CD4-positive, CD25-positive, alpha-beta regulatory T cell (primary cell): ENCODE results near the gene MED12. TPM values are rescaled to one million over a fixed set of nuclear protein-coding genes. Genes with fewer than 3 reads are reported as not detected.

ENCODE experiments used
- ATAC-seq, 2 donors: fragments of 150-1000 bp; cut with Tn5 transposase; one replicate each; pipeline ENCODE4 v1.10.0; 2021; ENCODE audit warnings: low read depth in 2 of 2, moderate number of reproducible peaks in 2 of 2, moderate library complexity in 1 of 2
- DNase-seq, 3 donors: peaks; one replicate each; pipeline versions ENCODE4 v3.0.0 to v3.0.0-alpha.2; 2012 to 2022; ENCODE audit warnings: mixed read lengths in 1 of 3
- H3K27ac ChIP-seq: one replicate; pipeline ENCODE4 v1.7.0; 2013; ENCODE audit warnings: mild to moderate bottlenecking, low read length; ENCODE audit not compliant: insufficient read depth, poor library complexity, severe bottlenecking
- H3K27me3 ChIP-seq: one replicate; pipeline ENCODE4 v1.7.0; 2013; ENCODE audit warnings: low read length; ENCODE audit not compliant: control insufficient read depth, insufficient read depth
- H3K36me3 ChIP-seq: one replicate; pipeline ENCODE4 v1.7.0; 2013; ENCODE audit warnings: mild to moderate bottlenecking, low read length, moderate library complexity; ENCODE audit not compliant: control insufficient read depth, insufficient read depth
- H3K4me1 ChIP-seq: 2 replicates; pipeline ENCODE4 v1.7.0; 2013; ENCODE audit warnings: mild to moderate bottlenecking, low read length; ENCODE audit not compliant: insufficient read depth, control insufficient read depth, poor library complexity, severe bottlenecking
- H3K4me3 ChIP-seq: one replicate; pipeline ENCODE4 v1.7.0; 2013; ENCODE audit warnings: low read depth, mild to moderate bottlenecking, low read length, moderate library complexity
- H3K9me3 ChIP-seq, 2 experiments: 1 replicate in 1 of 2; 2 replicates in 1 of 2; pipeline ENCODE4 v1.7.0; 2013; ENCODE audit warnings: low read length in 2 of 2, mild to moderate bottlenecking in 1 of 2, moderate library complexity in 1 of 2; ENCODE audit not compliant: control insufficient read depth in 2 of 2
- H3K27ac Mint-ChIP-seq, 3 donors: one replicate each; pipeline ENCODE4 v1.8.0; 2020 to 2022; ENCODE audit warnings: mild to moderate bottlenecking in 3 of 3, mixed read lengths in 3 of 3, moderate library complexity in 2 of 3
- H3K27me3 Mint-ChIP-seq: one replicate; pipeline ENCODE4 v1.8.0; 2022; ENCODE audit warnings: mild to moderate bottlenecking, mixed read lengths
- H3K36me3 Mint-ChIP-seq: one replicate; pipeline ENCODE4 v1.8.0; 2020; ENCODE audit warnings: mixed read lengths
- H3K4me1 Mint-ChIP-seq, 4 donors: one replicate each; pipeline ENCODE4 v1.8.0; 2020 to 2022; ENCODE audit warnings: mixed read lengths in 4 of 4, mild to moderate bottlenecking in 1 of 4
- H3K4me3 Mint-ChIP-seq, 4 donors: one replicate each; pipeline ENCODE4 v1.8.0; 2020 to 2022; ENCODE audit warnings: mild to moderate bottlenecking in 4 of 4, mixed read lengths in 4 of 4, moderate library complexity in 3 of 4
- H3K9me3 Mint-ChIP-seq, 7 donors: one replicate each; pipeline ENCODE4 v1.8.0; 2020 to 2022; ENCODE audit warnings: mixed read lengths in 7 of 7, mild to moderate bottlenecking in 3 of 7, moderate library complexity in 2 of 7
- polyA plus RNA-seq, 4 donors: library from polyadenylated mRNA; unstranded; fragments of 300-500 nt; fragmentation: Illumina TruSeq; gene quantifications; one replicate each; pipeline ENCODE4 v1.2.3, GENCODE V29; 2021
- total RNA-seq: library from RNA; stranded (reverse); gene quantifications from one replicate; pipeline ENCODE4 v1.2.3, GENCODE V29; 2022

The MED12 gene
- total and polyA plus RNA-seq, 5 donors from 2014 or later: 6.3 to 83.8 (median 9.1) TPM

- H3K4me1 ChIP-seq: peaks cover 87% of the 10 kb centered on the region
- Mint-ChIP-seq H3K4me3 (peak overlapping the region; percentile 89 to 98 (median 93)), H3K27me3 (no peaks in the 10 kb centered on the region), H3K36me3 (peaks cover 47% of the 10 kb centered on the region), H3K27ac (peak overlapping the region; percentile 91 to 100 (median 99)), H3K4me1 (peaks cover 0 to 89% (median 28%) of the 10 kb centered on the region in 4 donors), H3K9me3 (no peaks in the 10 kb centered on the region)
- peak overlapping the region; percentile 99 for H3K27ac ChIP-seq
- ATAC-seq (no peak), DNase-seq (peak in 2 of 3 donors; percentile 39 to 44)
- H3K9me3 ChIP-seq: no peaks in the 10 kb centered on the region
- H3K27me3 ChIP-seq: no peaks in the 10 kb centered on the region
- H3K4me3 ChIP-seq: peak overlapping the region; percentile 96
- peaks cover 15% of the 10 kb centered on the region for H3K36me3 ChIP-seq
These were observed 9.3 kb upstream of the MED12 start for GRCh38 chrX:71109051-71109450.

GRCh38 chrX:71111141-71111843 is 7.1 kb upstream of the MED12 start, which contains the start of gene IL2RG:
IL2RG (minus strand) TSS chrX:71111577; CDS start chrX:71111539, 38 bp downstream.
- Histone ChIP-seq H3K4me1 (peaks cover 64% of the 10 kb centered on the region), H3K4me3 (peak within 1 kb of the TSS; percentile 96), H3K36me3 (peaks cover 15% of the 10 kb centered on the region), H3K27me3 (no peaks in the 10 kb centered on the region), H3K9me3 (no peaks in the 10 kb centered on the region), H3K27ac (peak within 1 kb of the TSS; percentile 99)
- Mint-ChIP-seq H3K27ac (peak within 1 kb of the TSS; percentile 98 to 100 (median 99)), H3K4me3 (peak within 1 kb of the TSS; percentile 89 to 98 (median 93)), H3K9me3 (no peaks in the 10 kb centered on the region), H3K4me1 (peaks cover 0 to 72% (median 14%) of the 10 kb centered on the region in 4 donors), H3K27me3 (no peaks in the 10 kb centered on the region), H3K36me3 (peaks cover 40% of the 10 kb centered on the region)
- DNase-seq (peak; percentile 77 to 95 (median 90)), ATAC-seq (peak; percentile 93 to 96)

- H3K4me1 Mint-ChIP-seq: peaks cover 0 to 67% (median 12%) of the 10 kb centered on the region in 4 donors
- H3K9me3 ChIP-seq: no peaks in the 10 kb centered on the region
These were observed 6.4 kb upstream of the MED12 start for GRCh38 chrX:71111921-71112431.

GRCh38 chrX:71117358-71117757 is 1.0 kb upstream of the MED12 start:
- H3K9me3 ChIP-seq: no peaks in the 10 kb centered on the region
- ATAC-seq (no peak), DNase-seq (no peak)
- Mint-ChIP-seq H3K4me1 (peaks cover 0 to 48% (median 8%) of the 10 kb centered on the region in 4 donors), H3K4me3 (peak overlapping the region in 1 of 4 donors; percentile 94), H3K36me3 (peaks cover 7% of the 10 kb centered on the region), H3K9me3 (no peaks in the 10 kb centered on the region), H3K27me3 (no peaks in the 10 kb centered on the region), H3K27ac (peak overlapping the region in 2 of 3 donors; percentile 40 to 95)
- no peaks in the 10 kb centered on the region for H3K27me3 ChIP-seq
- H3K27ac ChIP-seq: peak overlapping the region; percentile 84
- H3K4me3 ChIP-seq: peak overlapping the region; percentile 75
- peaks cover 35% of the 10 kb centered on the region for H3K4me1 ChIP-seq
- peaks cover 14% of the 10 kb centered on the region for H3K36me3 ChIP-seq

More at GRCh38 chrX:71111921-71112431, 6.4 kb upstream of the MED12 start:
- ATAC-seq (peak; percentile 1 to 12), DNase-seq (peak in 1 of 3 donors; percentile 47)
- H3K9me3 Mint-ChIP-seq: no peaks in the 10 kb centered on the region
- peaks cover 57% of the 10 kb centered on the region for H3K4me1 ChIP-seq
- H3K27ac ChIP-seq: peak overlapping the region; percentile 99
- H3K36me3 Mint-ChIP-seq: peaks cover 36% of the 10 kb centered on the region
- no peaks in the 10 kb centered on the region for H3K27me3 Mint-ChIP-seq
- H3K27me3 ChIP-seq: no peaks in the 10 kb centered on the region
- peaks cover 15% of the 10 kb centered on the region for H3K36me3 ChIP-seq
- H3K4me3 ChIP-seq: peak overlapping the region; percentile 96
- H3K27ac Mint-ChIP-seq: peak overlapping the region; percentile 98 to 100 (median 99)
- peak overlapping the region; percentile 89 to 98 (median 93) for H3K4me3 Mint-ChIP-seq

- H3K9me3 ChIP-seq: no peaks in the 10 kb centered on the region
- Mint-ChIP-seq H3K4me3 (peak overlapping the region; percentile 91 to 95 (median 92)), H3K27ac (peak overlapping the region in 2 of 3 donors; percentile 71 to 93), H3K27me3 (no peaks in the 10 kb centered on the region), H3K4me1 (peaks cover 0 to 42% (median 3%) of the 10 kb centered on the region in 4 donors), H3K36me3 (peaks cover 16% of the 10 kb centered on the region), H3K9me3 (no peaks in the 10 kb centered on the region)
- H3K4me3 ChIP-seq: peak overlapping the region; percentile 66
- DNase-seq (no peak), ATAC-seq (no peak)
- peaks cover 29% of the 10 kb centered on the region for H3K36me3 ChIP-seq
- H3K27ac ChIP-seq: peak overlapping the region; percentile 84
- no peaks in the 10 kb centered on the region for H3K27me3 ChIP-seq
- peaks cover 19% of the 10 kb centered on the region for H3K4me1 ChIP-seq
These were observed 664 bp downstream of the MED12 start for GRCh38 chrX:71118985-71119535.

GRCh38 chrX:71128166-71128833 is 9.9 kb downstream of the MED12 start:
- H3K27me3 Mint-ChIP-seq: no peaks in the 10 kb centered on the region
- no peaks in the 10 kb centered on the region for H3K27me3 ChIP-seq
- H3K36me3 Mint-ChIP-seq: peaks cover 37% of the 10 kb centered on the region
- DNase-seq (no peak), ATAC-seq (no peak)
- H3K27ac ChIP-seq: no peak overlapping the region
- H3K36me3 ChIP-seq: peaks cover 74% of the 10 kb centered on the region
- peaks cover 9% of the 10 kb centered on the region for H3K4me1 ChIP-seq
- peaks cover 6 to 28% (median 10%) of the 10 kb centered on the region in 4 donors for H3K4me1 Mint-ChIP-seq
- H3K27ac Mint-ChIP-seq: peak overlapping the region; percentile 72 to 92 (median 83)
- no peaks in the 10 kb centered on the region for H3K9me3 ChIP-seq
- H3K9me3 Mint-ChIP-seq: no peaks in the 10 kb centered on the region
- no peak overlapping the region for H3K4me3 Mint-ChIP-seq
- H3K4me3 ChIP-seq: no peak overlapping the region
